HG03520 (cell line): ENCODE results near the gene STK24.
A peak's percentile ranks its signal among the peaks of the same experiment; 100 is the strongest.
"Not testable (repeated sequence)": the region's sequence is repeated elsewhere in the genome, so short reads cannot be mapped to it uniquely, and the experiment has no call there.

Experiments
- ATAC-seq: cut with Tn5 transposase; IDR thresholded peaks from one replicate; pipeline ENCODE4 v1.9.1; 2021; ENCODE audit warnings: mild to moderate bottlenecking, moderate library complexity; ENCODE audit not compliant: unreplicated experiment

STK24 gene

DNA sequence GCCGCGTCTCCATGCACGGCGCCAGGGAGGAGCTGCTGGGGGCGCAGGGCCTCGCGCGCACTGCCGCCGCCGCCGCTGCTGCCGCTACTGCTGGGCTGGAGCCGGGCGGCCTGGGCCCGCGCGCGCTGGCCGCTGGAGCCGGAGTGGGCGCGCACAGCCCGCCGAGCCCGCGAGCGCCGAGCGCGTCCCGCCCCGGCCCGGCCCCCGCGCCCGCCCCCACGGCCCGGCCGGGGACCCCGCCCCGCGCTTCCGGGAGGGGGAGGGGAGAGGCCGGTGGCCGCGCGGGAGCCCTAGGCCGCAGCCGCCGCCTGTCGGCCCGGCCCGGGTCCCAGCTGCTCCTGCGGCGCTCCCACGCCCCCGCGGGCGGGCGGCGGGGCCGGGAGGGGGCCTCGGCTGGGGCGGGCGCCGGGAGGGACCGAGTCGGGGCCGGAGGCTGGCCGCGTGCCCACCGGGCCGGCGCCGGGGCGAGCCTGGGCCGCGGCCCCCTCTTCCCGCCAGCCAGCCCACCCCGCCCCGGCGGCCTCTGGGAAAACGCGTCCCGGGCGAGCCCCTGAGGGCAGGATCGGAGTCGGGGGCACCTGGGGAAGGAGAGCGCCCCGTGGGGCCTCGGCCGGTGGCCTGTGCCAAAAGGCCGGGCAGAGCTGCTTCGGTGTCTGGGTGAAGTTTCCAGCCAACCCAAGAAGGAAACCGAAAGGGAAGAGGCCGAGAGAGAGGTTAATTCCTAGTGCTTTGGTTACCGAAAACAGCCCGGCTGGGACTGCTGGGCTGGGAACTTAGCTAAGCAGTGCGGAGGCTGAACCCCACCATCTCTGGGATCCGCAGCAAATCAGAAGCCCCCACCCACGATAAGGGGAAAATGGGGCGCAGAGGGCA lies at the start of gene STK24:
Gene STK24, minus strand, starts transcription at position 145 of the 873 bp plus-strand sequence. CDS start 321 bp downstream, outside the sequence.
- ATAC-seq, result peak; percentile 48

- ATAC-seq, result no peak
Measured at GRCh38 chr13:98626298-98626935, 49.5 kb upstream of the STK24 start.

GRCh38 chr13:98624589-98624988 lies 47.7 kb upstream of the STK24 start:
- ATAC-seq, result not testable (repeated sequence)

- no peak for ATAC-seq
Measured at GRCh38 chr13:98622931-98623331, 46.0 kb upstream of the STK24 start.

DNA sequence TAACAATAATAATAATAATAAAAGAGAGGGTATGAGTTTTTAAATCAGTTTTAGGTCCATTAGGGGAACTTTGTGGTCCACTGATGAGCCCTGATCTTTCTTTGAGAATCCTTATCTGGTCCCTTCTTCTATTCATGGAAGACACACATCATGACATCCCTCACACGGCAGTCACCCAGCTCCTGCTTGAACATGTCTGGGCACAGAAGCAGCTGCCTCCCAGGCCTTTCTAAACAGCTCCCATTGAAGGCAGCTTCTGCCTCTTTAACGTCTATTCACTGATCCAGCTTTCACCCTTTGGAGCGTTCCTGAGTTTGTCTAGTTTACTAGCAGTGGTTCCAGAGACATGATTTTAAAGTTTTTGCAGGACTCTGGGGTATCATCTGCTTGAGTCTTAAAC lies 42.6 kb upstream of the STK24 start:
- ATAC-seq, result no peak

GRCh38 chr13:98615595-98615994 lies 38.7 kb upstream of the STK24 start:
- ATAC-seq, result not testable (repeated sequence)

GRCh38 chr13:98613591-98613990 lies 36.7 kb upstream of the STK24 start:
- no peak for ATAC-seq

GRCh38 chr13:98609756-98610155 lies 32.8 kb upstream of the STK24 start:
- ATAC-seq, result no peak

DNA sequence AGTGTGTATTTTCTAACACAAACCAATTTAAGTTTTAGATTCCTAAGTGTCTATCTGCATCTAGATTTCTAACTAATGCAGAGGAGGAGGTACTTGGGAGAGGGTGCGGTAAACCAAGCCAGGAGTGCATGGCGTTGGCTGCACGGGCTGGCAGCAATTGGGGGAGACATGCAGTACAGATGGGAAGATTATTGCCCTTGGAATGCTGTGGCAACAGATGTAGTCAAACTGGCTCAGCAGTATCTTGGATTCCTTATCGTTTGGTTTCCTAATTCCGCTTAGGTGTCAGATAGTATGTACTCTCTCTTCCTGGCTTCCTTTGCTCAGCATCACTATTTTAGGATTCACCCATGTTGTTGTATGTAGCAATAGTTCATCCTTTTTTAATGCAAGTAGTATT lies 29.4 kb upstream of the STK24 start:
- ATAC-seq, result no peak

- no peak for ATAC-seq
Measured at GRCh38 chr13:98599502-98600328, 22.8 kb upstream of the STK24 start.

DNA sequence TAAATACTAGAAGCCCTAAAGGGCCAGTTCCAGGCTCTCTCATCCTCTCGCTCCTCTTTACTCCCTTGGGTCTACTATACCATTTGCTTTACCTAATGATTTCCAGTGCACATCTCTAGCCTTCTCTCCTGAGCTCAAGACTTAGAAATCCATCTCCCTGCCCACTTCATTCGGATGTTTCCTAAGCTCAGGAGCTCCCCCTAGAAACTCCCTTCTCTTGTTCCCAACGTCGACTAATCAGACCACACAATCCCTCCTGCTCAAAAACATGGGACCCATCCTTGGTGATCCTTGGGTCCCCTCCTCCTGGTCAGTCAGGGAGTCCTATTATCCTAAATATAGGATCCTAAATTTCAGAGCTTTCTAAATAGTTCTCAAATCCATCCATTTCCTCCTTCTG lies 21.1 kb upstream of the STK24 start:
- no peak for ATAC-seq

DNA sequence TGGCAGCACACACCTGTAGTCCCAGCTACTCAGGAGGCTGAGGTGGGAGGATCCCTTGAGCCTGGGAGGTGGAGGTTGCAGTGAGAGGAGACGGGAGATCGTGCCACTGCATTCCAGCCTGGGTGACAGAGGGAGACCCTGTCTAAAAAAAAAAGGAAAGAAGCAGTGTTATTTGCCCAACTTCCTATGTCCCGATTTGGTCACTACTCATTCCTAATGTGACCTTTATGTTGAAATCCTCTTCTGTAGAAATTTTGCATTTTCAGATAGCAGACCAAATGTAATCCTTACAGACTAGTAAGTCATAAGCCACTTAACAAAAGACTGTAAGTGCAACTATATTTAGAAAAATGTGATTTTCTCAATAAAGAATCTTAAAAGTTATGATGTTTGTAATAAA lies 18.2 kb upstream of the STK24 start:
- no peak for ATAC-seq

DNA sequence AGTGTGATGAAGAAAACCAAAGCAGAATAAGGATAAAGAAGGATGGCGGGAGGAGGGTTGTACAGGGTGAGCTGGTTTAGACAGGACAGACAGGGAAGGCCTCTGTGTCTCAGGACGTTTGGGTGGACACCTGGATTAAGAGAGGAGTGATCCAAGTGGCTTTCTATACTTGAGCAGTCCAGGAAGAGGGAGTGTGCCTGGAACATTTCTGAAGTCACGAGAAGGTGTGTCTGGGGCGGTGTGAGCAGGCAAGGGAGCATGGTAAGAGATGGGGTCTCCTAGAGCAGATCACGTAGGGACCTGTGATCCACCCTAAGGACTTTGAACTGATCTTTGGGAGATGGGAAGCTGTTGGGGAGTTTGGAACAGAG lies 15.4 kb upstream of the STK24 start:
- no peak for ATAC-seq

- ATAC-seq, result no peak
Measured at GRCh38 chr13:98591721-98592361, 14.9 kb upstream of the STK24 start.

GRCh38 chr13:98590471-98590870 lies 13.6 kb upstream of the STK24 start:
- not testable (repeated sequence) for ATAC-seq

GRCh38 chr13:98589516-98589915 lies 12.6 kb upstream of the STK24 start:
- not testable (repeated sequence) for ATAC-seq

- no peak for ATAC-seq
Measured at GRCh38 chr13:98586400-98587345, 9.8 kb upstream of the STK24 start.

DNA sequence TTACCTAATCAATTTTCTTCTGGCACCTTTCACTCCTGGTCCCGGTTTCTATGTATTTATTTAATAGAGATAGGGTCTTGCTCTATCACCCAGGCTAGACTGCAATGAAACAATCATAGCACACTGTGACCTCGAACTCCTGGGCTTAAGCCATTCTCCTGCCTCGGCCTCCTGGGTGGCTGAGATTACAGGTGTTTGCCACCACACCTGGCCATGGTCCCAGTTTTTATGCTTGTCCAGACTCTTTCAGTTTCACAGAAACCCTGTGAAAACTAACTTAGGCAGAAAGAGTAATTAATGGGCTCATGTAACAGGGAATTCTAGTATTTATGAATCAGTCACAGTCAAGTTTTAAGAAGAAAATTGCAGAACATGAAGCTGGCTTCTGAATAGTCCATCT lies 9.0 kb upstream of the STK24 start:
- ATAC-seq, result no peak

GRCh38 chr13:98585398-98585754 lies 8.5 kb upstream of the STK24 start:
- no peak for ATAC-seq
